ENCODE data around the gene CHST8.

CHST8 gene

DNA sequence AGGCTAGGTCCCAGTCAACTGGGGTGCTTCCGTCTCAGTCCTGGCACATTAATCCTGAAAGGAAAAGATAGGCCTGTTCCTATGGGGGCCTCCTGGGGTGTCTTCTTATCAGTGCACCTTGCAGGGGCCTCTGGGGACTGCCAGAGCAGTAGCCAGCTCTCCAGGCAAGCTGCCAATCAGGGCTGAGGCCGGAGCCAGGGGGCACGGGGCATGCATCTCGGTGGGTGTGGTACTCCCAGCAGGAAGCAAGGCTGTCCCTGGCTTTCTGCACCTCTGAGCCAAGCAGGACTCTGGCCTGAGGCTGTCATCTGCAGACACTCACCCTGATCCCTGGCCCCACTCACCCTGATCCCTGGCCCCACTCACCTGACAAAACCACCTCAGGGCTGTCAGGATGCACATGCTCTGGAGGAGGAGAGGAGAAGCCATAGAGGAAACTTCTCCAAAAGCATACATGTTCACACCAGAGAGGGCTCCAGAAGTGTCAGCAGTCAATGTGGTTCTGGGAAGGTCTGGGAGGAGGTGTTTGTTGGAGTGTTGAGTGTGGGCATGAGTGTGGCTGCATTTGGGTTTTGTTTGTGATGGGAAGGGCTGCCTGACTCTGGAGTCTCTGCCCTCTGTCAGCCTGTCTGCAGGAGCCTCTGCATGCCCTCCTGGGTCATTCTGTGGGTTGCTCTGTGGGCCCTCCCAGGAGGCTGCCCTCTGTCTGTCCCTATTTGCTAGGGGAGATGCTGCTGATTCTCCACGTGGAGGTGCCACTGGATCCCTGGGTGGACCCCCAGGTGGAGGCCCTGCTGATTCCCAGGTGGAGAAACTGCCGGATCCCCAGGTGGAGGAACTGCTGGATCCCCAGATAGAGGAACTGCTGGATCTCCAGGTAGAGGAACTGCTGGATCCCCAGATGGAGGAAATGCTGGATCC, 152.2 kb downstream of the CHST8 start:
- no peak for DNase-seq

DNA sequence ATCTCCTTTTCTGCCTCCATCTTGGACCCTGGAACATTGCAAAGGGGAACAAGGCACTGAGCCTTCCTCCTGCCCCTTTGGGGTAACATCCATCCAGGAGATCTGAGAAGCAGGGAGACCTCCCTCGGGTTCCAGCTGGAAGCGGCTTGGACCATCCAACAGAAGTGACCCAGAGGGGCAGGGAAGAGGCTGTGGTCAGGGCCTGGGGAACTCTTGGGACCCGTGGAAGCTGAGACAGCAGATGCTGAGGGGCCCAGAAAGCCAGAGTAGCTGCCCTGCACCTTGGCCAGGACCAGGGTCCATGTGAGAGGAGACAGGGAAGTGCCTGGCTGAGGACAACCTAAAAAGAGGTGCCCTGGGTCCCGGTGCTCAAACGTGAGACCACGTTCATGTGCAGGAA, 153.0 kb downstream of the CHST8 start:
- no peak for DNase-seq

DNA sequence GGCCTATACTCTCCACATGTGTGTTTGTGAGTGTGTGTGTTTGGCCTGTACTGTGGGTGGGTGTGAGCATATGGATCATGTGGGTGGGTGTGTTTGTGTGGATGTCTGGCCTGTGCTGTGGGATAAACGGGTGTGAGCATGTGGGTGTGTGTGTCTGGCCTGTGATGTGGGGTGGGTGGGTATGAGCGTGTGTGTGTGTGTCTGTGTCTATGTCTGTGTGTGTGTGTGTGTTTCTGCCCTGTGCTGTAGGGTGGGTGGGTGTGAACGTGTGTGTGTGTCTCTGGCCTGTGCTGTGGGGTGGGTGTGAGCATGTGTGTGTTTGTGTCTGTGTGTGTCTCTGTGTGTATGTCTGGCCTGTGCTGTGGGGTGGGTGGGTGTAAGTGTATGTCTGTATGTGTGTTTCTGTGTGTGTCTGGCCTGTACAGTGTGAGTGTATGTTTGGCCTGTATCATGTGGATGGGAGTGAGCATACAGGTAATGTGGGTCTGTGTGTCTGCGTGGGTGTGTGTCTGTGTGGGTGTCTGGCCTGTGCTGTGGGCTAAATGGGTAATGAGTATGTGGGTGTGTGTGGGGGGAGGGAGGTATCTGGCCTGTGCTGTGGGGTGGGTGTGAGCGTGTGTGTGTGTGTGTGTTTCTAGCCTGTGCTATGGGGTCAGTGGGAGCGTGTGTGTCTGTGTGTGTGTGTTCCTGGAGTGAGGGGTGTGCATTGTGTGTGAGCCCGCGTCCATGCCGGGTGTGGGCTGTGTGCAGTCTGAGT, 154.2 kb downstream of the CHST8 start:
- no peak for DNase-seq

DNA sequence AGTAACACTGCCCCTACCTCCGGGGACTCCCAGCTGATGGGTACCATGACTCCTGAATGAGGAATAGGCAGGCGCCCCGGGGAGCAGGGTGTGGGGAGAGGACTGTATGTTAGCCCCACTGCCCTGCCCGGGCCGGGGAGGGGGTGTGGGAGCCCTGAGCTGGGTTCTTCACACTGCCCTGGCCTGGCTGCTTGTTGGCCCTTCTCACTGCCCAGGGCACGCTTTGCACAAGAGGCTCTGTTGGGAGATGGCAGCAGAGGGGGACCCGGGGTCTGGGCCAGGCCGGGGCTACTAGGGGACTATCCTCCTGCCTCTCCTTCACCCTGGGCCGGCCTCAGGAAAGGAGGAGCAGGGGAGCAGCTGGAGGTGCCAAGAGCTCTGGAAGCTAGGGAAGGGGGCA, 155.6 kb downstream of the CHST8 start:
- DNase-seq, result no peak

- DNase-seq, result no peak
Measured at GRCh38 chr19:33777753-33778088, 156.0 kb downstream of the CHST8 start.

DNA sequence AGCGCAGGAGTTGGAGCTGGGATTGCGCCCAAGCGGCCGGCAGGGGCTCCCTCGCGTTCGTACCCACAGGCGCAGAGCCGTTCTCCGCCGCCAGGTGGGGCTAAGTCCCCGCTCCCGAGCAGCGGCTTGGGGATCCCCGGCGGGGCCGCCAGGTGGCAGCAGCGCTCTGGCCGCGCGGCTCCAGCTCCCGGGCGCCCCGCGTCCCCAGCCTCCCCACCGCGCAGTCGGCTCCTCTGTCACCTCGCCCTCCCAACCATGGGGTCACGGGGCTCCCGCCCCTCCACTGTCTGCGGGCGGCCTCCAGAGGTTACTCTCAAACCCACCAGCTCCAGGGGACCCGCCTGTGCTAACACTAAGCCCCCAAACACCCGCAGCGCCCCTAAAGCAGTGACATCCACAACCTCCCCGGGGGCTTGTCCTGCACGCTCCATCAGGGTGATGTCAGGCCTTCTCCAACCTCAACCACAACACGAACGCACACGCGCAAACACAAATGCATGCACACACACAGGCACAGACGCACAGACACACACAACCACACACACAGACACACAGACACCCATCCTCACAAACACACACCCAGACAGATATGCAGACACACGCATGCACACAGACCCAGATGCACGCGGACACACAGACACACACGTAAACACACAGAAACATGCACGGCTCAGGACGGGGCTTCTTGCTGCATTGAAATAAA, 156.5 kb downstream of the CHST8 start:
- peak; percentile 33 for DNase-seq

DNA sequence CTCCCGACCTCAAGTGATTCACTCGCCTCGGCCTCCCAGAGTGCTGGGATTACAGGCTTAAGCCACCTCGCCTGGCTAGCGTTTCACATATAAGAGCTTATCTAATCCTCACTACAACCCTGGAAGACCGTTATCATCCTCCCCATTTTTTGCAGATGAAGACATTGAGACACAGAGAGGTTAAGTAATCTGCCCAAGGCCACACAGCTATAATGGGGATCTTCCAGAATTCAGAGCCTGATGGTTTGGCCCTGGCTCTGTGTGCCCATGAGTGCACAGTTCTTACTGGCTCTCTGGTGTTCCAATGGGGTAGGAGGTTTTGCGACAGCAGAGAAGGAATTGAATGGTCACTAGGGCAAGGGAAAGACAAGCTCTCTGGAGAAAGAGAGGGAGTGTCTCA, 158.1 kb downstream of the CHST8 start:
- no peak for DNase-seq

DNA sequence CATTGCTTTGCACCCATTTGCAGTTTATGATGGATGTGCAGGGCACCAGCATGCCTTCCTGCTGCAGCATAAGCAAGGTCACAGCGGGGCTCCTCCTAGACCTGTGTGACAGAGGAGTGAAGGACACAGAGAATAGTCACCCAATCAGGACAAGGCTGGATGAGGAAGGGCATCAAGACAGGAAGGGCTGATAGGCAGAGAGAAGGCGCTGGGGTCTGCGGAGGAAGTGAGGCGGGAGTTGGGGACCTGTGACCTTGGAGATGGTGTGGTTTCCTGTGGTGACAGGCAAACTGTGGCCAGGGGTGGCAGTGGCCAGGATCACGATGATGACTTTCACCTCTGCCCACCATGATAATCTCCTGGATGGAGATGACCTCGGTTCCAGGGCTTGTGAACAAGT, 158.5 kb downstream of the CHST8 start:
- DNase-seq, result no peak

DNA sequence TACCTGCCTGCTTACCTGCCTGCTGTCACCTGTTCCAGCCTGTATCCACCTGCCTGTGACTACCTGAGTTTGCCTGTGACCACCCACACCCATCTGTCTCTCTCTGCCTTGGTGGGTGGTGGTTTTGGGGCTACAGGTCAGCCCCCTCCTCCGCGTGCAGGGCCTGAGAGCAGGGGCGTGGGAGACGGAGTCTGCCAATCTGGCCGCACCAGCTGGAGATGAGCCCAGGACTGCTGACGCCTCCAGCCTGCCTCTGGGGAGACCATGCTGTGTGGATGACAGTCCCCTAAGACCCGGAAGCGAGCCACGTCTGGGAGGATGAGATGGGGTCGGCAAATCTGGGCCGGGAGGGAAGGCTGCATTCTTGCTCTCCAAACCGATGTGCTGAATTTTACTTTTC, 159.0 kb downstream of the CHST8 start:
- no peak for DNase-seq

GRCh38 chr19:33781415-33781935, 159.7 kb downstream of the CHST8 start:
- DNase-seq, result no peak

DNA sequence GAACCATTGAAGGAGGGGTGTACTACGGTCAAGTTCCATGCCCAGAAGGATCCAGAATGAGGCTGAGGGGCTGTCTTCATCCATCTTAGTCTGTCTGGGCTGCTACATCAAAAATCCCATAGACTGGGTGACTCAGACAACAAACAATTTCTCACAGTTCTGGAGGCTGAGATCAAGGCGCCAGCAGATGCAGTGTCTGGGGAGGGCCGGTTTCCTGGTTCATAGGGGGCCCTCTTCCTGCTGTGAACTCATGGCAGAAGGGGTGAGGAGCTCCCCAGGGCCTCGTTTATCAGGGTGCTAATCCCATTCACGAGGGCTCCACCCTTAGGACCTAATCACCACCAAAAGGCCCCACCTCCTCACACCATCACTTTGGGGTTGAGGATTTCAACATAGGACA, 160.2 kb downstream of the CHST8 start:
- no peak for DNase-seq

GRCh38 chr19:33784432-33784831, 162.7 kb downstream of the CHST8 start:
- no peak for DNase-seq

GRCh38 chr19:33785795-33786194, 164.0 kb downstream of the CHST8 start:
- no peak for DNase-seq

- DNase-seq, result no peak
Measured at GRCh38 chr19:33788676-33789075, 166.9 kb downstream of the CHST8 start.

DNA sequence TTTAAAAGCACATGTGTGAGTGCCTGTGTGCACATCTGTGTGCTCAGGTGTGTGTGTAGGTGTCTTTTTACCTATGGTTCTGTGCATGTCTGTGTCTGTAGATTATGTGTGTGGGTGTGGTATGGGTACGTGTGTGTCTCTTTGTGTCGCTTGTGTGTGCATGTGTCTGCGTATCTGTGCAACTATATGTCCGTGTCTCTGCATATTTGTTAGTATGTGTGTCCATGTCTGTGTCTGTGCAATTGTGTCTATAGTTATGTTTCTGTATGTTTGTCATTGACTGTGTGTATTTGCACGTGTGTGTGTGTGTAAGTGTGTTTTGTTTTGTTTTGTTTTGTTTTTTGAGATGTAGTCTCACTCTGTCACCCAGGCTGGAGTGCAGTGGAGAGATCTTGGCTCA, 167.6 kb downstream of the CHST8 start:
- no peak for DNase-seq

DNA sequence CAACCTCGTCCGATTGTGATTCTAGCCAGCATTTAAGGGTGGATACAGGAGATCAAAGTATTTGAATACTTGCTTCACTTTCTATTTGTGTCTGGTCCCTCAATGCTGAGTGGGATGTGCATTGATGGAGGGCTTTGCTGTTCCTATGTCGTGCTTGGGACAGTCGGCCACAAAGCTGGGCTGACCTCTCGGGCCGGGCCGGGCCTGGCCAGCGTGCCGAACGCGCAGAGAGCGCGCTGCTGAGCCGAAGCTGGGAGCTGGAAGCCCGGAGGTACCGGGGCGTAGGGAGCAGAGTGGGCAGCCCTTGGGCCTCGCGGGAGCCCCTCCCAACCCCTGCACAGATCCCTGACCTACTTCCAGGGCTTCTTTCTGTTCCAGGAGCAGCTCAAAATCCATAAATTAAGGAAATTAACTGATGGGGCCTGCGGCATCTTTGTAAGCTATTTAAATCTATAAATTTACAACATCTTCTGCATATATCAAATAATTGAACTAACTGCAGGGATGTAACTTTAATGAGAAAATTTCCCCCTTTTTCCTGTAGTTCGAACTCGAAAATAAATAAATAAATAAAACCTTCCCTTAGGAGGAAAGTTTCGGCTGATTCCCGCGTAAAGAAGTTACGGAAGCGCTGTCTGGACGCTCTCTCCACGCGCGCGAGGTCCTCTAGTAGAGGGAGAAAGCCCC, 173.1 kb downstream of the CHST8 start:
- DNase-seq, result no peak

GRCh38 chr19:33795370-33796163, 173.8 kb downstream of the CHST8 start:
- DNase-seq, result peak; percentile 37

GRCh38 chr19:33796164-33796875, 174.6 kb downstream of the CHST8 start, which contains the start of gene KCTD15:
TSS of gene KCTD15 (plus strand) at chr19:33796870. CDS start at chr19:33800455, 3,585 bp downstream.
- no peak for DNase-seq

DNA sequence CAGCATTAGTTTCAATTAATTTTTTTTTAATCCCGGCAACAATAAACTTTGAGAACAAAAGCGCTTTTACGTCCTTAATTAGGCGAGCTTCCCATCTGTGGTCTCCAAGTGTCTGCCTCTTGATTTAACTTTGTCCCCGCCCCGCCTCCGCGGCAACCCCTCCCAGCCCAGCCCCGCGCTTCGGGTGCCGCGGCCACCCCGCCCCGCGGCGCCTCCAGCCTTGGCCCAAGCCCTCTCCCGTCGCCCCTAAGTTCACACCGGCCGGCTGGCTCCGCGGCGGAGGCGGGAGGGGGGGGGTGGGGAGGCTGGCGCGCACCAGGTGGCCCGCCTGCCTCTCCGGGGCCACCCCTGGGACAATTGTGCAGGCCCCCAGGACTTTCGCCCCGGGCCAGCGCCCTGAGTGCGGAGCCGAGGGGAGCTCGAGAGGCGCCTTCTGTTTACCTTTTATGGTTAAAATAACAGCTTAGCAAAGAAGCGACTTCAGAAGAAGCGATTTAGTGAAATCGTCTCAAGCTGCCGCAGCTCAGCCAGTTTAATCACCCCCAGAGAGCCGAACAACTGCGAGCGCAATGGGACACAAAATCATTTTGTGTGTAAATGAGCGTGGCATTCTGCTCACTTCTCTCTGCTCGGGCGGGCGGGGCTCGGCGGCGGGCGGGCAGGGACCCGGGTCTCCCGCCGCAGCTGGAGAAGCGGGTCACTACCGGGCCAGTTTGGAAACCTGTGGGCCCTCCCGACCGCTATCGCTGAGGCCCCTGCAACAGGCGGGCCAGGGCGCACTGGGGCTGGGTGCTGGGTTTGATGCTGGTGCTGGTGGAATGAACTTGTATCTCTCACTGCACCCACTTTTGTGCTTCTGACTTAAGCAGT, 176.3 kb downstream of the CHST8 start:
- DNase-seq, result no peak

- DNase-seq, result no peak
Measured at GRCh38 chr19:33798681-33799111, 176.9 kb downstream of the CHST8 start.
